ENCODE results near the gene TAS1R3.
A peak's percentile ranks its signal among the peaks of the same experiment; 100 is the strongest.

TAS1R3 gene

GRCh38 chr1:1371746-1372711 lies 40.9 kb downstream of the TAS1R3 start:
- DNase-seq: peak; percentile 87

- no peak for DNase-seq
Observed at GRCh38 chr1:1373051-1373814, 42.2 kb downstream of the TAS1R3 start.

GRCh38 chr1:1373815-1374588 lies 42.9 kb downstream of the TAS1R3 start:
- DNase-seq: no peak

- DNase-seq: no peak
Observed at GRCh38 chr1:1374589-1374928, 43.5 kb downstream of the TAS1R3 start.

- DNase-seq: peak; percentile 97
Observed at GRCh38 chr1:1374929-1375662, 44.0 kb downstream of the TAS1R3 start, which contains the start of gene AURKAIP1. AURKAIP1 (minus strand) TSS chr1:1375207; CDS start chr1:1374756, 451 bp downstream.

GRCh38 chr1:1376551-1377226 lies 45.6 kb downstream of the TAS1R3 start:
- DNase-seq: no peak

GRCh38 chr1:1377540-1378205 lies 46.6 kb downstream of the TAS1R3 start:
- no peak for DNase-seq

- DNase-seq: no peak
Observed at GRCh38 chr1:1380860-1381259, 49.8 kb downstream of the TAS1R3 start.

GRCh38 chr1:1381294-1381693 lies 50.2 kb downstream of the TAS1R3 start:
- DNase-seq: no peak

All from activated CD4-positive, alpha-beta T cell treated with anti-CD3 and anti-CD28 coated beads for 48 hours (primary cell).